HG03066 (cell line): ENCODE measurements around the gene TLCD5.

Experiments
- ATAC-seq: cut with Tn5 transposase; IDR thresholded peaks from one replicate; pipeline ENCODE4 v1.9.1; 2021; ENCODE audit warnings: low read depth; ENCODE audit not compliant: unreplicated experiment

The TLCD5 gene

DNA sequence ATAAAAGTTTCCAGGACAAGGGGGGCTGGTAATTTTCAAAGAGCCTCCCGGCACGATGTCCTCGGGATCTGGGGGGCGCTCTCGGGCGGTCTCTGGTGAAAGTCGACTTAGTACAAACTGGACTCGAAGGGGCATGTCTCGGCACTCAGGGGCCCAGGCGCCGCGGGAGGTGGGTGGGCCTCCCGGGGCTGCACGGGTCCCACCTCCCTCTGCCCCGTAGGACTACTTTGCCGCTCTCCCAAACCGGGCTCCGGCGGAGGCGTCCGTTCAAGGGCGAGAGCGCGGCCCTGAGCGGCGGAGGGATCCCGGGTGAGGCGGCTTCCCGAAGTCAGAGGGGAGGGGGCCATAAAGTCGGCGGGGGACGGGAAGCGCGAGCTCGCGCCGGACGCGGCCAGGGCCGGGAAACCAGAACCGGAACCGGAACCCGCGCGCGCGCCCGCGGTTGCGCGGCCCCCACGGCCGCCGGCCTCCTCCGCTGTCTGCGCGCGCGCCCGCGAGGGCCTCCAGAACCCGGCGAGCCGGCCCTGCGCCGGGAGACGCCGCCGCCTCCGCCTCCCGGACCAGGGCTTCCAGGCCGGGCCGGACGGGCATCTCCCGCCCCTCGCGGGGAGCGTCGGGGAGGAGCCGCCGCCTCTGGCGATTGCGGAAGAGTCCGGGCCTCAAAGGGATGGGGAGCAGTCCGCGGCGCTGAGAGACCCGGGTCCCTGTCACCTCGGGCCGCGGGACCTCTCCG lies 11.0 kb downstream of the TLCD5 start, which contains the start of gene ARHGEF12:
ARHGEF12 (plus strand) TSS at position 506 of the 733 bp plus-strand sequence. CDS start 831 bp downstream, outside the sequence.
- ATAC-seq = peak; percentile 48

- ATAC-seq = peak; percentile 33
These were observed 11.7 kb downstream of the TLCD5 start for GRCh38 chr11:120336641-120337354.

DNA sequence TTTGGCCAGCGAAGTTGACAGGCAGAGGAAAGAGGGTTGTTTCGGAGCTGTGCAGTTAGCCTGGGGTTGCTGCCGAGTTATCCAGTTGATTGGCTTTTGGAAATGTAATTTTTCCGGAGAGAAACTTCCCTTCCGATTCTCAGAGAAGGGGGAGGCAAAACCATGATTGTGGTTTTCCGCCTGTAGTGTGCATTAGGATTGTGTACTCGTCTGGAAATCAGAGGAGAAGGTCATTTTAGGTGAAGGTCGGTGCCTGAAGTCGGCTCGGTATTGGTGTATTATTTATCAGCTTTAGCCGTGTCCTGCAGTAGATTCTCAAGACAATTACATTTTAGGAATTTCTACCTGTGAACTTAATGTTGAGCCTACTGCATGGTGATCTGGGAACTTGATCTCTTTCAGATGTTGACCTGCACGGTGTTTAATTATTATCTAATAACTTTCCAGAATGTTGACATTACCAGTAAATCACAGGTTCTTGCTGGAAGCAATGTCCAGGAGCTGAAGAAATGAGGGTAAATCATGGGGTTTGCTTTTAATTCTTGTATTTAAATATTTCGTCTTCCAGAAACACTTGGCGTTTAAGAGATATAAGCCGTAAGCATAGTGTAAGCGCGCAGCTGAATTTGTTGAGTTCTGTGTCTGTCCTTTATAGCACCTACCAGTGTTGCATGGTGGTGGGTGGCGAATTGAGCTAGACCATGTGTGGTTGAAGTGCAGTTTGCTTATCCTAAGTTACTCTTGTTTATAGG lies 12.4 kb downstream of the TLCD5 start:
- ATAC-seq = no peak

GRCh38 chr11:120338107-120338933 lies 13.2 kb downstream of the TLCD5 start:
- no peak for ATAC-seq

DNA sequence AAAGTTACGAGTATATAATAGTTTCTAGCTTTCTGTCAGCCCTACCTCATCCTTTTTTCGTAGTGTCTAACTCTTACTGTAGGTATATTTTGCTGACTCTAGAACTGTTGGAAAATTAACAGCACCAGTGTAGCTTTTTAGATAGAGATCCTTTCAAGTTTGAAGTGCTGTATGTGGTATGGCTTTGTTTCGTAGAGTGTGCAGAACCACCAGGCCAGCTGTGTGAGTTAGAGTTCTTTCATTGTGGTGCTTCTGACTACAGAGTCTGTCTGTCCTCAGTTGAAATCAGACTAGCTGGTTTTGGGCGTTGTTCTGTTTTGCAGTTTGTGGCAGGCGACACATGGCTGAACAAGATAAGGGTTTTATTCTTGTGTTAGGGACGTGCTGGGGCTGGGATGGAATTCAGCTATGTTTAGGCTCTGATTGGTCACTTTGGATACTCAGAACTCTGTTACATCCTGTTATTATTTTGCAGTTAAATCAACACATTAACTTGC lies 14.3 kb downstream of the TLCD5 start:
- no peak for ATAC-seq

GRCh38 chr11:120340529-120340928 lies 15.4 kb downstream of the TLCD5 start:
- ATAC-seq = no peak

DNA sequence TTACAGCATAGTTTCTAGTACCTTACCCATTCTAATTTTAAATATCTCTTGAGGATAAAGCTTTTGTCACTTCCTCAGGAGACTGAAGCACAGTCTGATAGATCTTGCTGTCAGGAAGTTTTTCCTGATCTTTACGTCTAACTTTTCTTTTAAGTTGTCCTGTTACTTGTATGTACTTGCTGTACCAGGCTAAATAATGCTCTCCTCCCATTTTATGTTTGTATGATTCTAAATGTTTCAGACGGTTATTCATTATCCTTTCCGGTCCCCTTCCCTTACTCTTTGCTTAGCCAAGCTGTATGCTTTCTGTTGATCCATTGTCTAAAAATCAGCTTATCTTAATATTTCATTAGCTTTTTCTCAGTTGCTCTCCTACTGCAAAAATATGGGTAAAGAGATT lies 17.1 kb downstream of the TLCD5 start:
- ATAC-seq = no peak

DNA sequence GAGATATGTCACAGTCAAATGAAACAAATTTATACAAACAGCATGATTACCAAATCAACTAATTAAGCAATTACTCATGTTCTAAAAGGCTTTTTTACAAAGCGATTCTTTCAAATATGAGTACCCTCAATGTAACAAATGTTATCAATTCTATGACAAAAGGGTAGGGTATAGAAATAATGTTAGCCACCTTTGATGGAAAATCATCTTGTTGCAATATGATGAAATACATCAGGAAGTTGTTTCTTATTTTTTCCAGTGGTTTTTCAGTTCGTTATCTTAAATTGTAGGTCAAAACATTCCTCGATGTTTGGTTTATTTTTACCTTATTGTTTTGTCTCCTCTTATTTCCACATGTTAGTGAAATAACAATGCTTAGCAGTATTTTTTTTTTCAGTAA lies 17.6 kb downstream of the TLCD5 start:
- ATAC-seq = no peak

- peak; percentile 61 for ATAC-seq
These were observed 18.3 kb downstream of the TLCD5 start for GRCh38 chr11:120343429-120343828.

GRCh38 chr11:120344302-120345004 lies 19.4 kb downstream of the TLCD5 start:
- ATAC-seq = peak; percentile 76

- no peak for ATAC-seq
These were observed 21.1 kb downstream of the TLCD5 start for GRCh38 chr11:120346233-120346632.

- no peak for ATAC-seq
These were observed 25.5 kb downstream of the TLCD5 start for GRCh38 chr11:120350637-120351036.

DNA sequence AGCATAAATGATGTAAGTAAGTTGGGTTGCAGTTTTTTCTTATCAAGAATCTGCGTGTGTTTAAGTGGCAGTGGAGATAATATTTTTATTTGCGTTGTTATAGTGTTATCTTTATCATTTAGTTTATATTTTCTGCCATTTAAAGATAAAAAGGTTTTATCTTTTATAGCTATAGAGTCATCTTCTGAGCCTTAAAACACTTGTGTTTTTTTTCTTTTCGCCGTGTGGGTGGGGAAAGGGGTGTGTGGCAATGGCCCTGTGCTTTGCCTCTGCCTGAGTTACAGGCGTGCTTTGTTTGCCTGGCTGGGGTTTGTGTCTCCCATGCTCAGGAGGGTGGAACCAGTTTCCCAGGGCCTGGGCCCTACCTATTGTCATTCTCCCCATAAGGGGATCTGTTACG lies 27.3 kb downstream of the TLCD5 start:
- no peak for ATAC-seq

GRCh38 chr11:120354068-120354467 lies 29.0 kb downstream of the TLCD5 start:
- no peak for ATAC-seq

GRCh38 chr11:120354779-120355178 lies 29.7 kb downstream of the TLCD5 start:
- ATAC-seq = no peak

GRCh38 chr11:120357620-120358019 lies 32.5 kb downstream of the TLCD5 start:
- no peak for ATAC-seq

GRCh38 chr11:120358729-120359128 lies 33.6 kb downstream of the TLCD5 start:
- no peak for ATAC-seq

DNA sequence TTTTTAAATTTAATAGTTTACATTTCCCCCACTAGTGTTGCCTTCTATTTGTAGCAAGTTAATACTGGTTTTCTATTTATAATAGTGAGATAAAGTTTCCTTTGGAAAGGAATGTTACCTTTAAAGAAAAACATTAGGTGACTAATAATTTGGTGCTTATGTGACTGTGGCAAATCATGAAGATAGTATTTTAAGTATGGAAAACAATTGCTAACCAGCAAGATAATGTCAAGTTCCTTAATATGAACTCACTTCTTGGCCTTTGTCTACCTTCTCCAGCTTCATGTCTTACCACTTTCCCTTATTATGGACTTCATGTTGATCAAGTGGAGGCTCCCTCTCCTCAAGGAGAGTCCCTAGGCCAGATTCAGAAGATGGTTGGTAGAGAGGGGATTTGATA lies 38.3 kb downstream of the TLCD5 start:
- no peak for ATAC-seq

DNA sequence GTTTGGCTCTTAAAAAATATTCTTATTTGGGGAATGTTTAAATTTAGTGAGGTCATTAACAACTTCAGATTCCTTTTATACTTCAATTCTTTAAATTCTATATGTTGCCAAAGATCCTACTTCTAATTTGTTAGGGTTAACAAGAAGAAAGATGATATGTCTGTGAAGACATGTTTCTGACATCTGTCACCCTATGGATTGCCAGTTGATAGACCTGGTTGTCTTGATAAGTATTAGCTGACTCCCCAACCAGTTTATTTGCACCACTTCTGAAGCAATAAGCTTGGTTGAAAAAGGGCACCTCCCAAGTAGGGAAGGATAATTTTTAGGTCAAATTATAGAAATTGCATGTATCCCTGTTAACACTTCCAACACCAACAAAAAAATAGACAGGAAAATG lies 40.4 kb downstream of the TLCD5 start:
- no peak for ATAC-seq

DNA sequence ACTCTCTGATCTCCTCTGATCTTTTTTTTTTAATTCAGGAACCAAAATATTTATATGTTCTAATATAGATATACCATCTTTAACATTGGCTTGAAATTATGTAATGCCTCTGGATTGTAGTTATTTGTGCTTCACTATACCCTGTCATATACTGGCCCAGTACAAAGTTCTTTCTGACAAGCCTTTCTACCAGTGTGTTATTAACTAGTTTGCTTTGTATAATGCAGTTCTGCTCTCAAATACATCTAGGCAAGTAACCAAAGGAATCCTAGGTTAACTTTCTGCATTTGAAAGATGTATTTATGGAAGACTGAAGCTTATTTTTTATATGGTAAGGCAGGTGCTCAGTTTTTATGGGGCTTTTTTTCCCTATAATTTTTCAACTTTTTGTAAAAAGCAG lies 47.2 kb downstream of the TLCD5 start:
- no peak for ATAC-seq
